Ectodermal cell (in vitro differentiated cells): ENCODE measurements around the gene ZNF341.

Source experiments
- H3K27ac ChIP-seq: 2 replicates; pipeline ENCODE4 v1.7.0; 2013; ENCODE audit warnings: mild to moderate bottlenecking, low read depth, low read length; ENCODE audit not compliant: insufficient read depth, poor library complexity, severe bottlenecking
- H3K27me3 ChIP-seq: 2 replicates; pipeline ENCODE4 v1.7.0; 2013; ENCODE audit warnings: mild to moderate bottlenecking, low read length; ENCODE audit not compliant: insufficient read depth, control insufficient read depth, poor library complexity, severe bottlenecking
- H3K36me3 ChIP-seq: one replicate; pipeline ENCODE4 v1.7.0; 2013; ENCODE audit warnings: low read length; ENCODE audit not compliant: control insufficient read depth, insufficient read depth
- H3K4me1 ChIP-seq: one replicate; pipeline ENCODE4 v1.7.0; 2013; ENCODE audit warnings: low read length; ENCODE audit not compliant: control insufficient read depth, insufficient read depth
- H3K4me3 ChIP-seq: 2 replicates; pipeline ENCODE4 v1.7.0; 2013; ENCODE audit warnings: low read depth, low read length, control low read depth; ENCODE audit not compliant: insufficient read depth
- H3K9me3 ChIP-seq: 2 replicates; pipeline ENCODE4 v1.7.0; 2013; ENCODE audit warnings: mild to moderate bottlenecking, low read length, moderate library complexity; ENCODE audit not compliant: control insufficient read depth
- WGBS, 2 experiments: methylation state at CpG; one replicate each; pipeline ENCODE4 v1.1.7; 2013; ENCODE audit warnings: missing lambda C conversion rate in 2 of 2; 5-methylcytosine and 5-hydroxymethylcytosine counted together

Gene ZNF341

GRCh38 chr20:33719277-33719988, 12.4 kb upstream of the ZNF341 start:
- H3K27ac ChIP-seq = no peak overlapping the region
- peak overlapping the region; percentile 47 for H3K4me3 ChIP-seq
- H3K36me3 ChIP-seq = no peaks in the 10 kb centered on the region
- no peaks in the 10 kb centered on the region for H3K4me1 ChIP-seq
- 85 to 86% methylated on average over 13 of the region's 13 CpGs for WGBS, 2 experiments
- H3K27me3 ChIP-seq = no peaks in the 10 kb centered on the region
- H3K9me3 ChIP-seq = no peaks in the 10 kb centered on the region

- Histone ChIP-seq H3K27me3 (no peaks in the 10 kb centered on the region), H3K36me3 (no peaks in the 10 kb centered on the region), H3K9me3 (no peaks in the 10 kb centered on the region), H3K27ac (no peak within 1 kb of the TSS), H3K4me1 (no peaks in the 10 kb centered on the region), H3K4me3 (peak within 1 kb of the TSS; percentile 47)
- WGBS, 2 experiments = 56 to 62% methylated on average over 46 of the region's 46 CpGs
Observed at GRCh38 chr20:33719989-33720709, 11.6 kb upstream of the ZNF341 start, which contains the start of gene PXMP4. TSS of gene PXMP4 (minus strand) at chr20:33720310. CDS start at chr20:33720207, 103 bp downstream.

GRCh38 chr20:33721391-33722140, 10.2 kb upstream of the ZNF341 start:
- H3K4me1 ChIP-seq = no peaks in the 10 kb centered on the region
- no peaks in the 10 kb centered on the region for H3K36me3 ChIP-seq
- H3K27me3 ChIP-seq = no peaks in the 10 kb centered on the region
- H3K9me3 ChIP-seq = no peaks in the 10 kb centered on the region
- no peak overlapping the region for H3K4me3 ChIP-seq
- H3K27ac ChIP-seq = no peak overlapping the region
- WGBS, 2 experiments = 90 to 96% methylated on average over 10 to 11 of the region's 11 CpGs

GRCh38 chr20:33724439-33725094, 7.2 kb upstream of the ZNF341 start:
- no peaks in the 10 kb centered on the region for H3K27me3 ChIP-seq
- H3K27ac ChIP-seq = no peak overlapping the region
- no peaks in the 10 kb centered on the region for H3K36me3 ChIP-seq
- H3K4me1 ChIP-seq = no peaks in the 10 kb centered on the region
- WGBS, 2 experiments = 94 to 95% methylated on average over 14 of the region's 14 CpGs
- H3K9me3 ChIP-seq = no peaks in the 10 kb centered on the region
- H3K4me3 ChIP-seq = no peak overlapping the region

GRCh38 chr20:33725607-33726264, 6.1 kb upstream of the ZNF341 start:
- 81 to 90% methylated on average over 7 of the region's 7 CpGs for WGBS, 2 experiments
- Histone ChIP-seq H3K4me3 (no peak overlapping the region), H3K4me1 (no peaks in the 10 kb centered on the region), H3K27me3 (no peaks in the 10 kb centered on the region), H3K9me3 (no peaks in the 10 kb centered on the region), H3K36me3 (no peaks in the 10 kb centered on the region), H3K27ac (no peak overlapping the region)

GRCh38 chr20:33727115-33727479, 4.7 kb upstream of the ZNF341 start:
- Histone ChIP-seq H3K4me1 (no peaks in the 10 kb centered on the region), H3K36me3 (no peaks in the 10 kb centered on the region)
- 89 to 95% methylated on average over 5 of the region's 5 CpGs for WGBS, 2 experiments

GRCh38 chr20:33727806-33728205, 4.0 kb upstream of the ZNF341 start:
- no peaks in the 10 kb centered on the region for H3K9me3 ChIP-seq
- H3K27me3 ChIP-seq = no peaks in the 10 kb centered on the region
- no peaks in the 10 kb centered on the region for H3K36me3 ChIP-seq
- no peak overlapping the region for H3K4me3 ChIP-seq
- H3K4me1 ChIP-seq = no peaks in the 10 kb centered on the region
- no peak overlapping the region for H3K27ac ChIP-seq
- 88 to 91% methylated on average over 3 of the region's 3 CpGs for WGBS, 2 experiments

More at GRCh38 chr20:33727115-33727479, 4.7 kb upstream of the ZNF341 start:
- Histone ChIP-seq H3K9me3 (no peaks in the 10 kb centered on the region), H3K4me3 (no peak overlapping the region), H3K27ac (no peak overlapping the region), H3K27me3 (no peaks in the 10 kb centered on the region)

- no peak overlapping the region for H3K4me3 ChIP-seq
- 93 to 94% methylated on average over 2 of the region's 2 CpGs for WGBS, 2 experiments
- no peak overlapping the region for H3K27ac ChIP-seq
- no peaks in the 10 kb centered on the region for H3K4me1 ChIP-seq
- H3K27me3 ChIP-seq = no peaks in the 10 kb centered on the region
- H3K9me3 ChIP-seq = no peaks in the 10 kb centered on the region
- H3K36me3 ChIP-seq = no peaks in the 10 kb centered on the region
Observed at GRCh38 chr20:33728463-33728862, 3.3 kb upstream of the ZNF341 start.

- no peak overlapping the region for H3K4me3 ChIP-seq
- H3K36me3 ChIP-seq = no peaks in the 10 kb centered on the region
- WGBS, 2 experiments = 85 to 89% methylated on average over 3 to 4 of the region's 4 CpGs
- H3K9me3 ChIP-seq = no peaks in the 10 kb centered on the region
- peaks cover 1% of the 10 kb centered on the region for H3K4me1 ChIP-seq
- H3K27me3 ChIP-seq = no peaks in the 10 kb centered on the region
- H3K27ac ChIP-seq = no peak overlapping the region
Observed at GRCh38 chr20:33729101-33729500, 2.7 kb upstream of the ZNF341 start.
